Hindlimb muscle (tissue), 1 donor: Measurements from ENCODE around the gene USP27X. TPM values are rescaled to one million over a fixed set of nuclear protein-coding genes. Genes with fewer than 3 reads are reported as not detected.

Experiments
- DNase-seq: peaks from one replicate; pipeline ENCODE4 v3.0.0-alpha.2; 2013
- polyA plus RNA-seq: library from polyadenylated mRNA; unstranded; fragments of 120-200 nt; gene quantifications from one replicate; pipeline ENCODE4 v1.2.1, GENCODE V29; 2013; ENCODE audit not compliant: insufficient read length

Gene USP27X
- polyA plus RNA-seq, 1 donor: 2.5 TPM

- no peak for DNase-seq
Observed at GRCh38 chrX:49884290-49884862, 5.1 kb downstream of the USP27X start.

GRCh38 chrX:49892542-49892941 is 13.3 kb downstream of the USP27X start:
- DNase-seq: no peak

- DNase-seq: no peak
Observed at GRCh38 chrX:49896951-49897350, 17.7 kb downstream of the USP27X start.

- DNase-seq: no peak
Observed at GRCh38 chrX:49901048-49901447, 21.8 kb downstream of the USP27X start.

- no peak for DNase-seq
Observed at GRCh38 chrX:49910344-49910743, 31.1 kb downstream of the USP27X start.

GRCh38 chrX:49912086-49912485 is 32.8 kb downstream of the USP27X start:
- DNase-seq: no peak

- DNase-seq: no peak
Observed at GRCh38 chrX:49912861-49913260, 33.6 kb downstream of the USP27X start.

GRCh38 chrX:49915361-49916222 is 36.3 kb downstream of the USP27X start:
- peak; percentile 47 for DNase-seq

- DNase-seq: no peak
Observed at GRCh38 chrX:49919617-49920016, 40.3 kb downstream of the USP27X start.

GRCh38 chrX:49921109-49921508 is 41.8 kb downstream of the USP27X start:
- DNase-seq: no peak

- peak; percentile 97 for DNase-seq
Observed at GRCh38 chrX:49922291-49923241, 43.3 kb downstream of the USP27X start, which contains the start of gene CLCN5. Gene CLCN5, plus strand, starts transcription at chrX:49922596. Its CDS starts 2,703 bp downstream, at chrX:49925299.

- no peak for DNase-seq
Observed at GRCh38 chrX:49925176-49925575, 45.9 kb downstream of the USP27X start.

GRCh38 chrX:49930039-49930438 is 50.8 kb downstream of the USP27X start:
- no peak for DNase-seq

Other genes with a start within 250 kb of the USP27X start
- not detected for gene PAGE1, start 183.5 kb upstream of the USP27X start, polyA plus RNA-seq
- not detected for gene PAGE4, start 50.2 kb upstream of the USP27X start, polyA plus RNA-seq
- 108 TPM for gene CLCN5, start 43.1 kb downstream of the USP27X start, polyA plus RNA-seq